ENCODE measurements around the gene TAF3.

Gene TAF3

DNA sequence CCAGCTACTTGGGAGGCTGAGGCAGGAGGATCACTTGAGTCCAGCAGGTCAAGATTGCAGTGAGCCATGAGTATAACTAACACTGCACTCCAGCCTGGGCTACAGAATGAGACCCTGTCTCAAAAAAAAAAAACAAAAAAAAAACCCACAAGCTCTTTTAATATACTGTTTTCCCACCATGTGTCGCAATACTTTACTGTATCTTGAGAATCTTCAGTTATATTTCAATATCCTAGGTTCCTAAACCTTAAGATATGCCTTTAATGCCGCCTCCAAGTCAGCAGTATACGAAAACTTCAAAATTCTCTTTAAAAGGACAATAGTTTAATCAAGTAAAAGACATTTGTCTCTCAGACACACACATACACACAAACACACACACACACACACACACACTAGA, 62.8 kb downstream of the TAF3 start:
- DNase-seq, result no peak

DNA sequence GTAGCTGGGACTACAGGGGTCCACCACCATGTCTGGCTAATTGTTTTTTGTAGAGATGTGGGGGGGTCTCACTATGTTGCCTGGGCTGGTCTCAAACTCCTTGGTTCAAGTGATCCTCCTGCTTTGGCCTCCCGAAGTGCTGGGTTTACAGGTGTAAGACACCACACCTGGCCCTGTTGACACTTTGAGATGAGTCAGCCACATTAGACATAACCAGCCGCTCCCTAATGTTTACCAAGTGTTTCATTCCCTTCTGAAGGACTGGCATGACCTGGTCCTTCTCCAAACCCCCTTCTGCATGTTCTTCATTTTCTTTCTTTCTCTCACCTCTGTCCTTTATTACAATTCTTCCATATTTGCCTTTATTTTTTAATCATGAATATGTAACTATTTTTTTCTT, 67.8 kb downstream of the TAF3 start:
- DNase-seq, result no peak

DNA sequence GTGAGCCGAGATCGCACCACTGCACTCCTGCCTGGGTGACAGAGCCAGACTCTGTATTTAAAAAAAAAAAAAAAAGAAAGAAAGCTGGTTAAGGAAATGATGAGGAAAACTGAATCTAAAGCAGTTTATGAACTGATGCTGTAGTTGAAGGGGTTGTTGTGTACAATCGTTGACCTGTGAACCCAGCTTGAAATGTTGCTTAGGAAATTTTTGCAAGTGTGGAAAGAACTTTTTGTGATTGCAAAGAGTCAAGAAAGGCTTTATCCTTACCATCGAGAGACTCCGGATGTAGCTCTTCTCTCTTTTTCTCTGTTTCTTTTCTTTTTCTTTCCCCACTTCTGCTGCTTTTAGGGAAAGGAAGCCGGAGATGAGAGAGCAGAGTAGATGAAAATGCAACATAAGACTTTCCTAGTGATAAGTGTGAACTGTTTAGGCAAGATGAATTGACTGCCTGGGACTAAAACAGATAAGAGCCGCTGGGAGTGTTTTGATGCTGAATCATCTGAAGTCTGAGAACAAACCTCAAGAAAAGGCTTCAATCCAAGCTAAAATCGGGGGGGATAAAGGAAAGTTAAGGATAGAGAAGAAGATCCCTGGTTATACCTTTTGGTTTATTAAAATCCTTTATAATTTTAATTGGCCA, 69.0 kb downstream of the TAF3 start:
- DNase-seq, result no peak

DNA sequence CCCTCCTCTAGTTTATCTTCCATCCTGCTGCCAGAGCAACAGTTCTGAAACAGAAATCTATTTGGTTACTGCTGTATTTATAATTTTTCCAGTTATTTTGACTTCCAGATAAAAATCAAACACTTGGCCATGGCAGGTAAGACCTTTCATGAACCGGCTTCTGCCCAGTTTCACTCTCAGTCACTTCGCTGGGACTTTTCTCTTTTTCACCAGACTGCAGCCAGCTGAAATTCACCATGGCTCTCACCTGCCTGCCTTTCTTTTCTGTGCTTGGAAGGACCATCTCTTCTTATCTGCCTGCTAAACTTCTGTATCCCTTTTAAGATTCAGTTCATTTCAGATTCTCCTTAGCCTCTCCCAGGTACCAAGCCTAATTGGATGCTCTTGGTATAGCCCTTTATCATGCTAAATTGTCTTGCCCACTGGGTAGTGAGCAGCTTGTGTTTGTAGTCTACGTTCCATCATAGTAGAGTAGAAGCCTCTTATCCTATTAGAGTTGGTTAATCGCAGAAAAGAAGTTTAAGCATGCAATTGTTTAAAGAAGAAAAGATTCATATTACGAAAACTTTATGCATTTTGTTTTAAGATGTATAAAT, 71.7 kb downstream of the TAF3 start:
- no peak for DNase-seq

DNA sequence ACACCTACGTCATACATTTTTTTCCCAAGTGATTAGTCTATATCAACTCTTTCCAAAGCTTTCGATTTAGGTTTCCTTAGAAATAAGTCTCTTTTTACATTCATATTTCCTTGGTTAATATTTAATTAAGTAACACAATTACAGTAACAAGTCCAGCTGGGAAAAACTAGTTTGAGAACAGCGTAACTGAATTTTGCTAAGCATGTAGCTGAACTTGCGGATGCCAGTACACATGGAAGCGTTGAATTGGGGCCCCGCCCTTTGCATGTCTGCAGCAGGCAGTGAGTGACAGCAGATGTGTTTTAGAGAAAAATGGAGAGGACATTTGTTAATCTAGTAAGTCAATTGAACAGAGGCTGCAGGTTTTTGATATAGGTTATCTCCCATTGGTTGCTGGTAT, 72.5 kb downstream of the TAF3 start:
- DNase-seq, result no peak

DNA sequence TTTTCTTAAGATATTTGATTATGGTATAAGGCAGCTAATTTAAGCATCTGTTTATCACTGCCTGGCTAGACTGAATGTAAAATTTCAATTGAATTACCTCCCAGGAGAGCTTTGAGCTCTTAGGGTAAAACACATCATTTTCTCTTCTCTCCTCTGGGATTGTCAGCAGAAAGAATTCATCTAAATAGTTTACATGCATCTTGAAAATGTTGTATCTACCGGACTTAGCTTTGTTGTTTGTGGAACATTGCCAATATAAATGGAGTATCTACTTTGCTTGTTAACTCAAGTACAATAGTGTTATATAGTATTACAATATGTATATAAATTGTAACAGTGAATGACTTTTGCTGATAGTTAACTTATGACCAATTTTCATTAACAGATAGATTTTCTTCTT, 73.3 kb downstream of the TAF3 start:
- DNase-seq, result no peak

DNA sequence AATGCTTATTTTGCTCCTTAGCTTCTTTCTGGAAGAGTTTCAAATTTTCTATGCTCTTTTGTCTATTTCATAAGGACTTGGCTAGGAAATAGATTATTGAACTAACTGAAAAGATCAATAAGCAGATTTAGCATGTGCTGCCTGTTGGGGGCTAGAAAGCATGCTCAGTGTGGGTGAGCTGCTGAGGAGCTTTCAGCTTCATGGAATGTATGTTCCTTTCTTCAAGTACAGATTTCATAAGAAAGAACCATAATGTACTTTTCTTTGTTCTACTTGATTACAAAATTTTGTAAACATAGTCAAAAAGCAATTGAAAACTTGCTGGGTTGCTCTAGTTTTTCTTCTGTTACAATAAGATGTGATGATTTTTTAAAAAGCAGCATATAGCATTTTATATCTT, 73.8 kb downstream of the TAF3 start:
- DNase-seq, result no peak

DNA sequence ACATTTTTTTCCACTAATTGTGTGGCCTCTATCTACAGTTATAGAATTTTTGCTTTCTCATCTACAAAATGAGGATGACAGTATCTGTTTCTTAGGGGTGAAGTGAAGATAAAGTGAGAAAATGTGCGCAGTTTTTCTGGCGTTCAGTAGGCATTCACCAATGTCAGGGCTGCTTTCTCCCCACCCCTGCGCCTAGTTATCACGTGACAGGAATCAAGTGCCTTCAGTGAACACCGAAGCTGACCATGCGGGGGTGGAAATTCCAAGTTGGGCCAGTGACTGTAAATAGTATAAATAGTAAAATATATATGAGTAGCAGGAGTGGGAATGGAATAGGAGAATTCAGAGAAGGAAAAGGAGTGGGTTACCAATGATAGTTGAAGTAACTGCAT, 77.4 kb downstream of the TAF3 start:
- no peak for DNase-seq

DNA sequence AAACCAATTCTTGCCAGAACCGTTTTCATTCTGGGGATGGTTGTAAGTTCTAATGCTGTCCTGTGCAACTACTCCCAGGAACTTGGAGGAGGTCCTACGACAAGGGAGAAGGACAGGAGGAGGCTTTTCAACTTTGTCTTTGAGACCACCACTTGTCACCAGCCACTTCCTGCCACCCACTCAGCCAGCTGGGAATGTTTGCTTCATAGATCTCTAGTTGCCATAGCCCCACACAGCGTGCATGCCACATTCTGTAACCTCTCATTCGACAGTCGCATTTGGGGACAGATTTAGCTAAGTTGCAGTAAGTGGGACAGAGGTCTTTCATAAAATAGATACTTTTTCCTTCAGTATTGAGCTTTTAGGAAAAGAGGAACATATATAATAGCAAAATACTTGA, 78.0 kb downstream of the TAF3 start:
- no peak for DNase-seq

DNA sequence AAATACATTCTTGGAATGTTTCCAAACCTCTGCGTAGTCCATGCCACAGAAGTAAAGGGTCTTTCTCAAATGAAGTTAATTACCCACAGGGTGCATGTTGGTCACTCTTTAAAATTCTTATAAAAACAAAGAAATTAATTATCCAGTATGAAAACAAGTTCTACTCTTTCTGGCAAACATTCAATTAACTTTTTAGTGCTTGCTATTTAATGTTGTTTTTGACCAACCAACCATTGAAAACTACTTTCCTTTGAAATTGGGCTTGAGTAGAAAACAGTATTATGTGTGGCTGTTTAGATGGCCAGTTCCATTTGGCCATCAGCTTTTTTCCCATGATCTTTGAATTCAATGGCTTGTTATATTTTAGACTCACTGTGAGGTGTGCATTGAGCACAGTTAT, 83.0 kb downstream of the TAF3 start:
- DNase-seq, result no peak

DNA sequence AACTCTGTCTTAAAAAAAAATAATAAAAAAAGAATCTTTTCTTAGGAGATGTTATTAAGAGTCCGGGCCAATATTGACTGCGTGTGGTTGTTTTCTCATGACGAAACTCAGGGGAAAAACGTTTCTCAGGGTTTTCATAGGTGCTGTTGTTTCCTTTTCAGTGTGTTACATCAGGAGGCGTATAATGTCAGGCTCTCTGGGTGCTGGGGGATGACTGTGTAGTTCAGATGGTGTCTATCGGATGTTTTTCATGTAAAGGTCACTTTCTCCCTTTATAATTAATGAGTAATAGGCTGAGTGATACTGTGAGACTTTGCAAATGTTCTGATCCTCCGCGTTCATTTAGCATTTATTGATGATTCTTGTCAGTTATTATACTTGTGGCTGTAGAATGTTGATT, 84.1 kb downstream of the TAF3 start:
- no peak for DNase-seq

DNA sequence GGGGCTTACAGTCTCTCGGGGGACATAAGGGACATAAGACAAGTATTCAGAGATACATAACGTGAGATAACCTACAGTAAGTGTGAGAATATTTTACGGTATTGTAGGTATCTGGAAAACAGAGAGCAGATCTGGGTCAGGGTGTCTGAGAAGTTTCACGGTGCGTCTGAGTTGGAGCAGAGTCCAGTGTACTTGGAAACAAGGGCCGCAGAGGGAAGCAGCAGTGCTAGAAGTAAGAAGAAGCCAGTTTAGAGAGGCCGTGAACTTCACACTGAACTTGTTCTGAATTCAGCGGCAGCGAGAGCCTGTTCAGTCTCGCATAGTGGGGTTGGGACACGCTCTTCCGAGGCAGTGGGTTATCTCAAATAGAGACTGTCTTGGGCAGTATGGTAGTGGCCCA, 85.5 kb downstream of the TAF3 start:
- no peak for DNase-seq

DNA sequence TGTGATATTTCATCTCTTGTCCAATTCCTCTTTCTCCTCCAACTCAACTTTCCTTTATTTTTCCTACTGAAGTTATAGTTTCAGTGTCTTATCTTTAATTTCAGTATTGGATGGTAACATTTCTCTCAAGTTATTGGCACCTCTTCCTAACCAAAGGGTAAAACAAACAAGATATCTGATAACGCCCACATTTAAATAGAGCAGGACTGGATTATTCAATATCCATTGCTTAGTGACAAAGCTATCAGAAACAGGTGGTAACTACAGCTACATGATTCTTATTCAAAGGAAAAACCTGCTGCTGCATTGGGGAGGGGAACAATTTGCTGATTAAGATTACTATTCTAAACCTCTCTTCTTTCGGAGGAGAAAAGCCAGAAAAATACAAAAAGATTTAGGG, 87.8 kb downstream of the TAF3 start:
- no peak for DNase-seq

DNA sequence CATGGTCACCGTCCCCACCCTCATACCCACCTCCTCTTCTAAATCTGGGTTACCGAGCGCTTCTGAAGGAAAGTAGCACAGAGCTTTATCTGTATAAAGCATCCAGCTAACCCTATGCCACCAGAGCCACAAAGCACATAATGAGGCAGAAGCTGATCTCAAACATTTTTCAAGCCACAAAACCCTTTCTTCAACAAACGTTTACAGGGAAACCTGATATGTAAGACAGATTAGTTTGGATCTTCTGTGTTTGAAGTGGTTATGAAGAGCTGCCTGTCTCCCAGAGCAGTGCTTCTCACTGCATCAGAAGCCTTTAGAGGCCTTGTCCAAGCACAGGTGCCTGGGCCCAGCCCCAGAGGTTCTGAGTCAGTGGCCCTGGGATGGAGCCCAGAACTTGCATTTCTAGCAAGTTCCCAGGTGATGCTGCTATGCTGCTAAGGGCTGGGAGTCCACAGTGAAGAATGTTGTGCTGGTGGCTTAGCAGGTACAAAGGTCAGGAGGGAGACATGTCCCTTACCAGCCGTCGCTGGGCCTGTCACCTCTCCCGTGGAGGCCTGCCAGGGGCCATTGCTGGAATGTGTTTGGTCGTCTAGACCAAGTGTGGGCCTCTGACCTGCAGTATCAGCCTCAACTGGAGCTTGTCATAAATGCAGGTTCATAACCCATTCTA, 90.4 kb downstream of the TAF3 start:
- no peak for DNase-seq

DNA sequence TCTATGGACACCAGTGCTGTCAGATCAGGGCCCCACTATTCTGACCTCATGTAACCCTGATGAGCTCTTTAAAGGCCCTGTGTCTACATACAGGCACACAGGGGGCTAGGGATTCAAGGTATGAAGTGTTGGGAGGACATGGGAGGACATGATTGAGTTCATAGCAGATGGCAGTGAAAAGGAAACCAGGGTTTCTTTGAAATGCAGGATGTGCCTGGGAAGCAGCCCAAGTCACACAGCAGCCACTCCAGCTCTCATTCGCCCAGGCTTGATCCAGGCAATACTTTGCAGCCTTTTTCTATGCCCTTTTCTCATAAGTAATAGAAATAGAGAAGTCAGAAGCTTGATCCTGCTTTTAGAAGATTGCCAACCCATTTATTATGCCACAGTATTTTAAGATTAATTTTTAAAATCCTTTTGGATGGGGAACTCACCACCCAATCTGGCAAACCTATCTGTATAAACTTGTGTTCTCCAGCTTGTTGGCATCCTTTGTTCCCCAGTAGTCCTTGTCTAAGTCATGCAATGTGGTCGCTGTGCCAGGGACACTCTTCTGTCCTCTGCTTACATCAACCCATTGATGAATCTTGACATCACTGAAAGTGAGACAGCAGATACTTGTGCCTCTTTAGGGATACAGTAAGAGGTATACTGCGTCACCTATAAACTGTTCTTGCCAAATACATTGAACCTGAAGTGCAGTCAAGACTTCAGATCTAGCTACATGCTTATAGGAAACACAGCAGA, 95.0 kb downstream of the TAF3 start:
- no peak for DNase-seq

DNA sequence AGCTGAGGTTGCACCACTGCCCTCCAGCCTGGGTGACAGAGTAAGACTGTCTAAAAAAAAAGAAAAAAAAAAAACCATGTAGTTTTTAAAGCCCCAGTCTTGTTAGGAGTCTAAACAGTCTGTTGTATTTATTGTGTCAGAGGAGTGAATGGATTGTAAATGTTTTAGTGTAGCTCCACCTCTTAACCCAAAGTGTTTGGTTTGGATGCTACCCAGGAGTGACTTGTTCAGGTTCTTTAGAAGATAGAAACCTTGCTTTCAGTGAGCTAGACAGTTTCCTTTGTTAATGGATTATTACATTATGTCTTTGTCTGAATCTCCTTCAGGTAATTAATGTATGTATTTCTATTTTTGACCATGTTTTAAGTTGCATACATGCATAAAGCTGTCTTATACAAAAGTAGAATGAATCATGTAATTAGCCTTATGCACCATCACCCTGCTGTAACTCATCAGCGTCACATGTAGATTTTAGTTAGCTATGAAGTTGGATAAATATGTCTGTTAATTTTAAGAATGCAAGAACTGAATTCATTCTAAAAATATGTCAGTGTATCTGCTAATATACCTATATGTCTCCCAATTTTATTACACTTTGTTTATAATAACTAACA, 97.7 kb downstream of the TAF3 start:
- no peak for DNase-seq

DNA sequence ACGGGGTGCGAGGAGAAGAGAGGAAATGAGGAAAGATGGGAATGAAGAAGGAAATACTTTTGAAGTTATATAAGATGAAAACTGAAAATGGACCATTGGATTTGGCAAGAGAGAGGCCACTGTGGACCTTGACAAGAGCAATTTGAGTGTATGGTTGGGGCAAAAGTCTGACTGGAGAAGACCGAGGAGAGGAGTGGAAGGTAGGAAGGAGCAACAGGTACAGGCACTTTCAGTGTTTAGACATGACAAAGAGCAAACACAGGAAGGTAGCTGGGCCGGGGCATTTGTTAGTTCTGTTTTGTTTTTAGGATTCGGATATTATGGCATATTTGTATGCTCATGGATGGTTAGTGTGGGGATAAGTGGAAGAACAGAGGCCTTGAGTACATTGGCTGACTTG, 99.4 kb downstream of the TAF3 start:
- no peak for DNase-seq

DNA sequence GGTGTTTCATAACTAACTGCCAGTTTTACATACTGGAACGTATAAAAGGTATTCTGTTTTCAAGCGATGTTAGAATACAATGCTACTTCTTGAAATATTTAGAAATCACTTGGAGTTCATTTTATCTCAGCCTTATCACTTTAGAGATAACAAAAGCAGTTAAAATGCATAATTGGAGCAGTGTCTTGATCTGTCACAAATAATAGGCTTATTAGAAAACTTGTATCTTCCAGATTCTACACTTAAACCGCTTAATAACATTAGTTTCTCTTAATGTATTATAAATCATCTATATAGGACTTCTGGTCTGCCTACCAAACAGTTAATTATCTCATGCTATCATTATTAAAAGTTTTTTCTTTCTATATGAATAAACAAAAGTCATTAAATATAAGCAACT, 104.4 kb downstream of the TAF3 start:
- no peak for DNase-seq

DNA sequence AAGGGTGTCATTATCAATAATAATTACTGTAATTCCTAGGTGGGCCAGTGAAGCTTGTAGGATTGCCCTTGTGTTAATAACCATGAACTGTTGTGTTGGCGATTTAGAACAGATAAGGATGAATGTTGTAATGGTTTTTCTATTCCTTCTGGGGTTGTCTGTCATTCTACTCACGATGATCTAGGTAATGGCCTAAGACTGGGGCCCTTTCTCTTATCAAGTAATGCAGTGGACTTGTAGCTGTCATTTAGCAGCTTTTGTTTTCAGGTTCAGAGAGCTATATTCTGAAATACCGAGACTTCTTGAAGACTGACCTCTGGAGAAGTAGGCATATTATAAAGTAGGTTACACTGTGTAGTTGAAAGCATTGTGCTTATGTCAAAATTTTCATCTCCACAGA, 110.2 kb downstream of the TAF3 start:
- DNase-seq, result no peak

DNA sequence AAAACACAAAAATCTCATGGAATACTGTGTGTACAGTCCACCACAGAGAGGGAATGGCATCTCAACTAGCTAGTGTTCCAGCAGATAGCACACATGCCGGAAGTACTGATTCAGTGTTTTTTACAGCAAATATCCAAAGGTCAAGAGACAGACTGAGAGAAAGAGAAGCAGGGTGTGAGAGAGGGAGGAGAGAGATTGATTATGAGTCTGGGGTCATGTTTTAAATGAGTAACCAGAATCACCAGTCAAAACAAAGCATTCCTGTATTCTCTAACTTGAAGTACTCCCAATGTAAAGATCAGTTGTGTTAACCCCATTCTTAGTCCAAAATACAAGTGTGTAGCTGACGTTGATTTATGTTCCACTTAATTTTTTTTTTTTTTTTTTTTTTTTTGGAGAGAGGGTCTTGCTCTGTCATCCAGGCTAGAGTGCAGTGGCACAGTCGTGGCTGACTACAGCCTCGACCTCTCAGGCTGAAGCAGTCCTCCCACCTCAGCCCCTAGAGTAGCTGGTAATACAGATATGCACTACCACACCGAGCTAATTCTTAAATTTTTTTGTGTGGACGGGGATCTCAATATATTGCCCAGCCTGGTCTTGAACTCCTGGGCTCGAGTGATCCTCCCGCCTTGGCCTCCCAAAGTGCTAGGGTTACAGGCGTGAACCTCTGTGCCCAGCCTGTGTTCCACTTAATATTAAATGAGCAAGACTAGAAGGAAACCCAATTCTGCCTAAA, 114.2 kb downstream of the TAF3 start:
- no peak for DNase-seq

DNA sequence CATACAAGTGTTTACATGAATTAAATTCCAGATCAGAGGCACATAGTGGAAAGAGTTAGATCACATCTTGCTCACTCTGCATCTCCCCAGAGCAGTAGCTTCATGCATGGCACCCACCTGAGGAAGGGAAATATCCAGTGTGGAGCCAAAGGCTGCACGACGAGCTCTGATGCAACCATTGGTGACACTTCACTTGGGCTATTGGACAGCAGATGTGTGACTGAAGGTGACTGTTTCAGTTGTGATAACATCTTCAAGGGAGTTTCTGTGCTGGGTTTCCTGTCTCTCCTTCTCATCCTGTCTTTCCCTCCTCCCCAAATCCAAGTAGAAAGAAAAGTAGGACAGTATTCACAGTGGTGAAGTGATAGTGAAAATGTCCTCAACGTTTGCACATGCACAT, 115.0 kb downstream of the TAF3 start:
- no peak for DNase-seq

DNA sequence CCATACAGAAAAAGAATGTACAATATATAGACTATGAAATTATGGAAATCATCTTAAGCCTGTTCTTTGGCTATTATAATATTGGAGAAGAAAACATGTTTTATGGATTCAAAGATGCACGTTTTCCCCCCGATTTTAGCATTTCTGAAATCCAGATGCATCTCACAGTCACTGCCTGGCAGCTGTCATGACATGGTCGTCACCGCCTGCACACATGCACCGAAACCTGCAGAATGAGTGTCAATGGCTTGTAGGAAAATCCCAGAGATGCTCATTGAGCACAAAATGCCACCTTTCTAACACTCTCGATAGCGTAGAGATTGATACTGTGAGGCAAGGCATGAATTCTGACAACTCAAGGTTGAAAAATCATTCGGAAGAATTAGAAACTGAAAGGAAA, 115.5 kb downstream of the TAF3 start:
- DNase-seq, result no peak
